ENCODE data around the gene TAF4B.

- TF ChIP-seq POLR2A (IDR thresholded peaks at IDR 0.05) = no peak
- TF ChIP-seq, protein P1, sequence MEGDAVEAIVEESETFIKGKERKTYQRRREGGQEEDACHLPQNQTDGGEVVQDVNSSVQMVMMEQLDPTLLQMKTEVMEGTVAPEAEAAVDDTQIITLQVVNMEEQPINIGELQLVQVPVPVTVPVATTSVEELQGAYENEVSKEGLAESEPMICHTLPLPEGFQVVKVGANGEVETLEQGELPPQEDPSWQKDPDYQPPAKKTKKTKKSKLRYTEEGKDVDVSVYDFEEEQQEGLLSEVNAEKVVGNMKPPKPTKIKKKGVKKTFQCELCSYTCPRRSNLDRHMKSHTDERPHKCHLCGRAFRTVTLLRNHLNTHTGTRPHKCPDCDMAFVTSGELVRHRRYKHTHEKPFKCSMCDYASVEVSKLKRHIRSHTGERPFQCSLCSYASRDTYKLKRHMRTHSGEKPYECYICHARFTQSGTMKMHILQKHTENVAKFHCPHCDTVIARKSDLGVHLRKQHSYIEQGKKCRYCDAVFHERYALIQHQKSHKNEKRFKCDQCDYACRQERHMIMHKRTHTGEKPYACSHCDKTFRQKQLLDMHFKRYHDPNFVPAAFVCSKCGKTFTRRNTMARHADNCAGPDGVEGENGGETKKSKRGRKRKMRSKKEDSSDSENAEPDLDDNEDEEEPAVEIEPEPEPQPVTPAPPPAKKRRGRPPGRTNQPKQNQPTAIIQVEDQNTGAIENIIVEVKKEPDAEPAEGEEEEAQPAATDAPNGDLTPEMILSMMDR (IDR thresholded peaks at IDR 0.05 in 4 of 5, conservative IDR thresholded peaks at IDR 0.05 in 1 of 5) = no peak
These were observed 2.5 kb downstream of the TAF4B start for GRCh38 chr18:26228562-26229260.

Data from gastrocnemius medialis (tissue), 4 donors.